Measurements from ENCODE around the gene SAMD14.
A peak's percentile ranks its signal among the peaks of the same experiment; 100 is the strongest.

SAMD14 gene

GRCh38 chr17:50147841-50148225 lies 17.9 kb upstream of the SAMD14 start:
- no peak for DNase-seq

GRCh38 chr17:50146927-50147665 lies 17.1 kb upstream of the SAMD14 start:
- peak in 1 of 2 donors; percentile 16 for DNase-seq

- DNase-seq = no peak
Measured at GRCh38 chr17:50146230-50146926, 16.4 kb upstream of the SAMD14 start.

GRCh38 chr17:50145532-50146229 lies 15.7 kb upstream of the SAMD14 start:
- DNase-seq = no peak

- no peak for DNase-seq
Measured at GRCh38 chr17:50144845-50145531, 15.0 kb upstream of the SAMD14 start.

- DNase-seq = no peak
Measured at GRCh38 chr17:50144355-50144754, 14.4 kb upstream of the SAMD14 start.

GRCh38 chr17:50143461-50144176 lies 13.7 kb upstream of the SAMD14 start:
- no peak for DNase-seq

- no peak for DNase-seq
Measured at GRCh38 chr17:50141745-50142110, 11.8 kb upstream of the SAMD14 start.

GRCh38 chr17:50141026-50141744 lies 11.2 kb upstream of the SAMD14 start:
- no peak for DNase-seq

GRCh38 chr17:50139950-50140885 lies 10.3 kb upstream of the SAMD14 start:
- peak; percentile 61 to 79 for DNase-seq

- no peak for DNase-seq
Measured at GRCh38 chr17:50139185-50139783, 9.3 kb upstream of the SAMD14 start.

GRCh38 chr17:50137042-50137441 lies 7.1 kb upstream of the SAMD14 start:
- peak; percentile 56 to 92 for DNase-seq

- DNase-seq = no peak
Measured at GRCh38 chr17:50136096-50136687, 6.2 kb upstream of the SAMD14 start.

GRCh38 chr17:50135316-50136095 lies 5.5 kb upstream of the SAMD14 start:
- DNase-seq = no peak

GRCh38 chr17:50134206-50135110 lies 4.5 kb upstream of the SAMD14 start:
- DNase-seq = no peak

- no peak for DNase-seq
Measured at GRCh38 chr17:50133769-50134099, 3.8 kb upstream of the SAMD14 start.

GRCh38 chr17:50133028-50133768 lies 3.2 kb upstream of the SAMD14 start:
- no peak for DNase-seq

Data from inflammatory macrophage treated with lipopolysaccharide for 1 hour (primary cell).